Esophagus muscularis mucosa (tissue), 3 donors: ENCODE data around the gene PDHX.

Experiments used
- CTCF ChIP-seq, 3 experiments: fragments of 200-600 bp in 2 of 3; fragments of 450-650 bp in 1 of 3; sonication (generic) in 2 of 3; IDR thresholded peaks; one replicate each; pipeline ENCODE4 v1.5.1; 2017 to 2019; ENCODE audit warnings: antibody characterized with exemption in 3 of 3, mild to moderate bottlenecking in 2 of 3, moderate library complexity in 1 of 3
- POLR2A ChIP-seq: fragments of 450-650 bp; IDR thresholded peaks from one replicate; pipeline ENCODE4 v1.6.1; 2017; ENCODE audit warnings: antibody characterized with exemption, moderate library complexity, mild to moderate bottlenecking, low read depth
- POLR2AphosphoS5 ChIP-seq, 2 donors: sonication (generic); formaldehyde crosslinking; IDR thresholded peaks; one replicate each; pipeline ENCODE4 v1.6.1; 2017; ENCODE audit warnings: antibody characterized with exemption in 2 of 2

GRCh38 chr11:34971928-34972327 is 55.5 kb downstream of the PDHX start:
- TF ChIP-seq CTCF (IDR thresholded peaks at IDR 0.05) (no peak), POLR2A (no peak), POLR2AphosphoS5 (IDR thresholded peaks at IDR 0.05) (no peak)
